ENCODE measurements around the gene ZNF674.

ZNF674 gene

DNA sequence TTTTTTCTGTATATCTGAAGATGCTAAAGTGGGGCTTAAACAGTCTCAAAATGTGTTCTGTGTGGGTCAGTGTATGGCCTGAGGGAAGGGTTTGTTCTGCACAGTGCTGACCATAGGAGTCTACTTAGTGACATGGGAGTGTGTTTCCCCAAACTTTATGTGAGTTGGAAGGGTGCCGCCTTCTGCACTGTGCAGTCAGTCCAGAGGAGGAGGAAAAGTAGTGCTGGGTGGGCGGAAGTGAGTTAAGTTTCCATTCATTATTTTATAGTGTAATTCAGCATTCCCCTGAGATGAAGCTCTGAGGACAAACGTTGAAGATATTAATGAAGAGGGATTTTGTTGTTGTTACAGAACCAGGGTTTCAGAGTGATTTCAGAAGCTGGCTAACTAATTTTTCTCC, 31.2 kb upstream of the ZNF674 start:
- H3K27me3 ChIP-seq (ENCODE audit: control insufficient read depth in 1 of 2, insufficient read depth in 2 of 2, low read length in 2 of 2), result peaks cover 0 to 19% of the 10 kb centered on the region in 2 donors

GRCh38 chrX:46575991-46576392, 30.8 kb upstream of the ZNF674 start:
- Histone ChIP-seq H3K27ac (ENCODE audit: low read depth, low read length) (no peak overlapping the region), H3K36me3 (ENCODE audit: insufficient read depth, low read length) (no peaks in the 10 kb centered on the region), H3K4me1 (ENCODE audit: insufficient read depth, low read length) (no peaks in the 10 kb centered on the region), H3K9me3 (ENCODE audit: low read length) (no peaks in the 10 kb centered on the region), H3K27me3 (ENCODE audit: control insufficient read depth in 1 of 2, insufficient read depth in 2 of 2, low read length in 2 of 2) (peaks cover 0 to 19% of the 10 kb centered on the region in 2 donors), H3K4me3 (ENCODE audit: low read depth in 1 of 2, low read length in 2 of 2) (peak overlapping the region in 1 of 2 donors; percentile 45), H3K9ac (ENCODE audit: low read length) (no peak overlapping the region)

More for the DNA sequence above, 31.2 kb upstream of the ZNF674 start:
- Histone ChIP-seq H3K4me3 (ENCODE audit: low read depth in 1 of 2, low read length in 2 of 2) (no peak overlapping the region), H3K27ac (ENCODE audit: low read depth, low read length) (no peak overlapping the region), H3K4me1 (ENCODE audit: insufficient read depth, low read length) (no peaks in the 10 kb centered on the region), H3K36me3 (ENCODE audit: insufficient read depth, low read length) (no peaks in the 10 kb centered on the region), H3K9ac (ENCODE audit: low read length) (no peak overlapping the region), H3K9me3 (ENCODE audit: low read length) (no peaks in the 10 kb centered on the region)

DNA sequence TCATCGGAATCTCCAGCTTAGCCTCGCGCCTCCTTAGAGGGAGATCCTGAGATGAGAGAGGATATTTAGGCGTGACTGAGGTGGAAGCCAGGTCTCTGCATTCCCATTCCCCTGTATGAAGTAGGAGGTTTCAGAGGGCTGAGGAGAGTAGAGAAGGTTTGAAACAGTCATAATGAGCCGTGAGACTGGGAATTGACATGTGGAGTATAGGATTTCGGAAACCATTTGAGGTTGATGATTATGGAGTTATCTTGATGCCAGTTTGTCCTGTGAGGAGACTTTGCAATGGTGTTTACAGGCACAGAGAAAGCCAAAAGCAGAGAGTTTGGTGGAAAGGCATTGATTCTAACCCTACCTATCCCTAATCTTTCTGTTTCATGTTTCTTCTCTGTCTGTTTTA, 30.4 kb upstream of the ZNF674 start:
- no peak overlapping the region for H3K27ac ChIP-seq (ENCODE audit: low read depth, low read length)
- H3K9ac ChIP-seq (ENCODE audit: low read length), result no peak overlapping the region
- no peaks in the 10 kb centered on the region for H3K36me3 ChIP-seq (ENCODE audit: insufficient read depth, low read length)
- H3K27me3 ChIP-seq (ENCODE audit: control insufficient read depth in 1 of 2, insufficient read depth in 2 of 2, low read length in 2 of 2), result peaks cover 0 to 19% of the 10 kb centered on the region in 2 donors
- no peaks in the 10 kb centered on the region for H3K4me1 ChIP-seq (ENCODE audit: insufficient read depth, low read length)
- H3K4me3 ChIP-seq (ENCODE audit: low read depth in 1 of 2, low read length in 2 of 2), result peak overlapping the region in 1 of 2 donors; percentile 45
- H3K9me3 ChIP-seq (ENCODE audit: low read length), result no peaks in the 10 kb centered on the region

DNA sequence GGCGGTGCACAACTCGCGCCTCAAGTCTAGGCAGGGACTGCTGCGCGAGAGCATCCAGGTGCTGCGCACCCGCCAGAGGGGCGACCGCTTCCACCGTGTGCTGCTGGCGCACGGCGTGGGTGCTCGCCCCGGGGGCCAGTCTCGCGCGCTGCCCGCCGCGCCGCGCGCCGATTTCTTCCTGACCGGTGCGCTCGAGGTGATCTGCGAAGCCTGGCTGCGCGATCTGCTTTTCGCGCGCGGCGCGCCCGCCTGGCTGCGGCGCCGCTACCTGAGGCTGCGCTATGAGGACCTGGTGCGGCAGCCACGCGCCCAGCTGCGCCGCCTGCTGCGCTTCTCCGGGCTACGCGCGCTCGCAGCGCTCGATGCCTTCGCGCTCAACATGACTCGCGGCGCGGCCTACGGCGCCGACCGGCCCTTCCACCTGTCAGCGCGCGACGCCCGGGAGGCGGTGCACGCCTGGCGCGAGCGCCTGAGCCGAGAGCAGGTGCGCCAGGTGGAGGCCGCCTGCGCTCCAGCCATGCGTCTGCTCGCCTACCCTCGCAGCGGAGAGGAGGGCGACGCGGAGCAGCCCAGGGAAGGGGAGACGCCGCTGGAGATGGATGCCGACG, 29.7 kb upstream of the ZNF674 start:
- no peaks in the 10 kb centered on the region for H3K36me3 ChIP-seq (ENCODE audit: insufficient read depth, low read length)
- H3K4me3 ChIP-seq (ENCODE audit: low read depth in 1 of 2, low read length in 2 of 2), result peak overlapping the region; percentile 45 to 47
- H3K27me3 ChIP-seq (ENCODE audit: control insufficient read depth in 1 of 2, insufficient read depth in 2 of 2, low read length in 2 of 2), result peaks cover 0 to 19% of the 10 kb centered on the region in 2 donors
- H3K4me1 ChIP-seq (ENCODE audit: insufficient read depth, low read length), result no peaks in the 10 kb centered on the region
- H3K9me3 ChIP-seq (ENCODE audit: low read length), result no peaks in the 10 kb centered on the region
- no peak overlapping the region for H3K9ac ChIP-seq (ENCODE audit: low read length)
- no peak overlapping the region for H3K27ac ChIP-seq (ENCODE audit: low read depth, low read length)

- Histone ChIP-seq H3K27me3 (ENCODE audit: control insufficient read depth in 1 of 2, insufficient read depth in 2 of 2, low read length in 2 of 2) (peaks cover 0 to 19% of the 10 kb centered on the region in 2 donors), H3K27ac (ENCODE audit: low read depth, low read length) (no peak overlapping the region), H3K9me3 (ENCODE audit: low read length) (no peaks in the 10 kb centered on the region)
Observed at GRCh38 chrX:46573892-46574773, 28.9 kb upstream of the ZNF674 start.

DNA sequence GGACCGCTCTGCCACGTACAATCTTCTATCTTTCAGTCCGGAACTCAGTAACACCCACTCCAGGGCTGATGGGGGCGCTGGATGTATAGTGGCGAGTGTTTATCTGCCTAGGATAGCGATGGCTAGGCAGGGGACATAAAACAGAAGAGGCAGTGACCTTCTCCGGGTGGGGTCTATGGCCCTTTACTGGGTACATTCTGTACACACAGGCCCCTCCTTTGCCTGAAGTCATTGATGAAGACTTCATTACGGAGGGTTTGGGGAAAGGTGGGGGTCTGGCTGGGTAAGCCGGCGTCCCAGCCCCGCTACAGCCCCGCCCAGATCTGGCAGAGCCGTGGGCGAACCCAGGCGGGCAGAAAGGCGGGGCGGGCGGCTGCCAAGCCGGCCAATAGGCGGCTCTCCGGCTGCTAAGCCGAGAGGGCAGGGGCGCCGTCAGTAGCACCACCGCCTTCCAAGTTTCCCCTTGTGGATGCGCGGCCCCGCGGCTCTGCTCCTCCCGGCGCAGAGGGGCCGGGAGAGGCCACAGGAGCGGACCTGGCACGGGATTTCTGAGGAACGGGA, 28.2 kb upstream of the ZNF674 start, which contains the start of gene CHST7:
CHST7 (plus strand) TSS at position 435 of the 561 bp plus-strand sequence. CDS start 167 bp downstream, outside the sequence.
- H3K9ac ChIP-seq (ENCODE audit: low read length), result no peak within 1 kb of the TSS

More at GRCh38 chrX:46573892-46574773, 28.9 kb upstream of the ZNF674 start:
- no peak overlapping the region for H3K9ac ChIP-seq (ENCODE audit: low read length)
- no peaks in the 10 kb centered on the region for H3K4me1 ChIP-seq (ENCODE audit: insufficient read depth, low read length)
- H3K4me3 ChIP-seq (ENCODE audit: low read depth in 1 of 2, low read length in 2 of 2), result peak overlapping the region; percentile 45 to 47
- H3K36me3 ChIP-seq (ENCODE audit: insufficient read depth, low read length), result no peaks in the 10 kb centered on the region

GRCh38 chrX:46572340-46572936, 27.2 kb upstream of the ZNF674 start:
- Histone ChIP-seq H3K9ac (ENCODE audit: low read length) (no peak overlapping the region), H3K27me3 (ENCODE audit: control insufficient read depth in 1 of 2, insufficient read depth in 2 of 2, low read length in 2 of 2) (peaks cover 0 to 15% of the 10 kb centered on the region in 2 donors), H3K4me3 (ENCODE audit: low read depth in 1 of 2, low read length in 2 of 2) (no peak overlapping the region), H3K36me3 (ENCODE audit: insufficient read depth, low read length) (no peaks in the 10 kb centered on the region), H3K27ac (ENCODE audit: low read depth, low read length) (no peak overlapping the region), H3K4me1 (ENCODE audit: insufficient read depth, low read length) (no peaks in the 10 kb centered on the region), H3K9me3 (ENCODE audit: low read length) (no peaks in the 10 kb centered on the region)

More for the DNA sequence above, 28.2 kb upstream of the ZNF674 start, which contains the start of gene CHST7:
- no peaks in the 10 kb centered on the region for H3K36me3 ChIP-seq (ENCODE audit: insufficient read depth, low read length)
- no peak within 1 kb of the TSS for H3K27ac ChIP-seq (ENCODE audit: low read depth, low read length)
- H3K4me1 ChIP-seq (ENCODE audit: insufficient read depth, low read length), result no peaks in the 10 kb centered on the region
- H3K4me3 ChIP-seq (ENCODE audit: low read depth in 1 of 2, low read length in 2 of 2), result peak within 1 kb of the TSS; percentile 45 to 47
- peaks cover 0 to 19% of the 10 kb centered on the region in 2 donors for H3K27me3 ChIP-seq (ENCODE audit: control insufficient read depth in 1 of 2, insufficient read depth in 2 of 2, low read length in 2 of 2)
- no peaks in the 10 kb centered on the region for H3K9me3 ChIP-seq (ENCODE audit: low read length)

- Histone ChIP-seq H3K4me1 (ENCODE audit: insufficient read depth, low read length) (no peaks in the 10 kb centered on the region), H3K36me3 (ENCODE audit: insufficient read depth, low read length) (no peaks in the 10 kb centered on the region), H3K9me3 (ENCODE audit: low read length) (no peaks in the 10 kb centered on the region), H3K9ac (ENCODE audit: low read length) (no peak overlapping the region), H3K4me3 (ENCODE audit: low read depth in 1 of 2, low read length in 2 of 2) (no peak overlapping the region), H3K27ac (ENCODE audit: low read depth, low read length) (no peak overlapping the region), H3K27me3 (ENCODE audit: control insufficient read depth in 1 of 2, insufficient read depth in 2 of 2, low read length in 2 of 2) (peaks cover 0 to 15% of the 10 kb centered on the region in 2 donors)
Observed at GRCh38 chrX:46571423-46572339, 26.5 kb upstream of the ZNF674 start.

GRCh38 chrX:46569621-46570020, 24.4 kb upstream of the ZNF674 start:
- H3K27ac ChIP-seq (ENCODE audit: low read depth, low read length), result no peak overlapping the region
- H3K9ac ChIP-seq (ENCODE audit: low read length), result no peak overlapping the region
- H3K4me3 ChIP-seq (ENCODE audit: low read depth in 1 of 2, low read length in 2 of 2), result no peak overlapping the region
- no peaks in the 10 kb centered on the region for H3K36me3 ChIP-seq (ENCODE audit: insufficient read depth, low read length)
- H3K27me3 ChIP-seq (ENCODE audit: control insufficient read depth in 1 of 2, insufficient read depth in 2 of 2, low read length in 2 of 2), result peaks cover 0 to 6% of the 10 kb centered on the region in 2 donors
- no peaks in the 10 kb centered on the region for H3K9me3 ChIP-seq (ENCODE audit: low read length)
- no peaks in the 10 kb centered on the region for H3K4me1 ChIP-seq (ENCODE audit: insufficient read depth, low read length)

- no peak overlapping the region for H3K27ac ChIP-seq (ENCODE audit: low read depth, low read length)
- H3K4me3 ChIP-seq (ENCODE audit: low read depth in 1 of 2, low read length in 2 of 2), result no peak overlapping the region
- no peaks in the 10 kb centered on the region for H3K36me3 ChIP-seq (ENCODE audit: insufficient read depth, low read length)
- no peaks in the 10 kb centered on the region for H3K9me3 ChIP-seq (ENCODE audit: low read length)
- H3K27me3 ChIP-seq (ENCODE audit: control insufficient read depth in 1 of 2, insufficient read depth in 2 of 2, low read length in 2 of 2), result no peaks in the 10 kb centered on the region
- no peak overlapping the region for H3K9ac ChIP-seq (ENCODE audit: low read length)
- no peaks in the 10 kb centered on the region for H3K4me1 ChIP-seq (ENCODE audit: insufficient read depth, low read length)
Observed at GRCh38 chrX:46567388-46567787, 22.2 kb upstream of the ZNF674 start.
